Measurements from ENCODE around the gene PCDHB13.
"Not testable (repeated sequence)": the region's sequence is repeated elsewhere in the genome, so short reads cannot be mapped to it uniquely, and the experiment has no call there.

DNA sequence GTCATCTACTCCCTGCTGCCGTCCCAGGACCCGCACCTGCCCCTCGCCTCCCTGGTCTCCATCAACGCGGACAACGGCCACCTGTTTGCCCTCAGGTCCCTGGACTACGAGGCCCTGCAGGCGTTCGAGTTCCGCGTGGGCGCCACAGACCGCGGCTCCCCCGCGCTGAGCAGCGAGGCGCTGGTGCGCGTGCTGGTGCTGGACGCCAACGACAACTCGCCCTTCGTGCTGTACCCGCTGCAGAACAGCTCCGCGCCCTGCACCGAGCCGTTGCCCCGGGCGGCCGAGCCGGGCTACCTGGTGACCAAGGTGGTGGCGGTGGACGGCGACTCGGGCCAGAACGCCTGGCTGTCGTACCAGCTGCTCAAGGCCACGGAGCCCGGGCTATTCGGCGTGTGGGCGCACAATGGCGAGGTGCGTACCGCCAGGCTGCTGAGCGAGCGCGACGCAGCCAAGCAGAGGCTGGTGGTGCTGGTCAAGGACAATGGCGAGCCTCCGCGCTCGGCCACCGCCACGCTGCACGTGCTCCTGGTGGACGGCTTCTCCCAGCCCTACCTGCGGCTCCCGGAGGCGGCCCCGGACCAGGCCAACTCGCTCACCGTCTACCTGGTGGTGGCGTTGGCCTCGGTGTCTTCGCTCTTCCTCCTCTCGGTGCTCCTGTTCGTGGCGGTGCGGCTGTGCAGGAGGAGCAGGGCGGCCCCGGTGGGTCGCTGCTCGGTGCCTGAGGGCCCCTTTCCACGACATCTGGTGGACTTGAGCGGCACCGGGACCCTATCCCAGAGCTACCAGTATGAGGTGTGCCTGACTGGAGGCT is 39.2 kb upstream of the PCDHB13 start:
- not testable (repeated sequence) for TF ChIP-seq CTCF (conservative IDR thresholded peaks at IDR 0.05 in 1 of 2, IDR thresholded peaks at IDR 0.05 in 1 of 2; ENCODE audit: extremely low read depth in 1 of 2, insufficient read depth in 1 of 2, low read depth in 1 of 2, low read length in 2 of 2); EZH2 (IDR thresholded peaks at IDR 0.05; ENCODE audit: borderline replicate concordance, low read length)
